Measurements from ENCODE around the gene IL5RA.

DNA sequence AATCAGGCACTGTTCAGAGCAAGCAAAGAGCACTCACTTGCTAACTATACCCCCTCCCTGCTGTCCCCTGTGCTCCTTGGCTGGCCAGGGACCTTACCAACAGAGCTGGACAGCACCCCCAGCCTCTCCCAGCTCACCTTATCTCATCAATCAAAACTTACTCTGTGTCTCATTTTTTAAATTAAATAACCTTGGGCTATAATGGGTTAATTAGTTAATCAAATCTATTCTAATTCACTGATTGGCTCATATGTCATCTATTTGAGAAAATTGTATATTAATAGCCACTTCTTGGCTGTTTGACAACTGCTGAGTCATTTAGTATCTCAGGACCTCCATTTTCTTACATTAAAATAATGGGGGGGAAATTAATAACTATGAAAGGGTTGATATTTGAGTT, 22.9 kb downstream of the IL5RA start:
- TF ChIP-seq CTCF (IDR thresholded peaks at IDR 0.05; ENCODE audit: low read depth, low read length, poor library complexity, severe bottlenecking) (no peak), EZH2phosphoT487 (IDR thresholded peaks at IDR 0.05; ENCODE audit: borderline replicate concordance, low read length) (no peak)
